GM19240 (cell line): Measurements from ENCODE around the gene COL4A3.
"Not testable (repeated sequence)": the region's sequence is repeated elsewhere in the genome, so short reads cannot be mapped to it uniquely, and the experiment has no call there.

Experiments used
- DNase-seq: peaks from one replicate; pipeline ENCODE4 v3.0.0; 2011; ENCODE audit warnings: low spot score; ENCODE audit not compliant: insufficient read length

COL4A3 gene

GRCh38 chr2:227154986-227155774 lies 9.2 kb upstream of the COL4A3 start:
- no peak for DNase-seq

GRCh38 chr2:227160164-227160563 lies 4.3 kb upstream of the COL4A3 start:
- no peak for DNase-seq

- DNase-seq: no peak
Observed at GRCh38 chr2:227161947-227162346, 2.5 kb upstream of the COL4A3 start.

GRCh38 chr2:227163485-227163997 lies 883 bp upstream of the COL4A3 start:
- DNase-seq: peak; percentile 3

- peak; percentile 10 for DNase-seq
Observed at GRCh38 chr2:227164763-227165291, 403 bp downstream of the COL4A3 start.

- not testable (repeated sequence) for DNase-seq
Observed at GRCh38 chr2:227171779-227172178, 7.4 kb downstream of the COL4A3 start.

- no peak for DNase-seq
Observed at GRCh38 chr2:227177592-227178336, 13.3 kb downstream of the COL4A3 start.

GRCh38 chr2:227179988-227180685 lies 15.7 kb downstream of the COL4A3 start:
- DNase-seq: no peak

GRCh38 chr2:227180770-227181169 lies 16.3 kb downstream of the COL4A3 start:
- DNase-seq: no peak

GRCh38 chr2:227182765-227183164 lies 18.3 kb downstream of the COL4A3 start:
- no peak for DNase-seq

GRCh38 chr2:227183657-227184367 lies 19.4 kb downstream of the COL4A3 start:
- no peak for DNase-seq

- no peak for DNase-seq
Observed at GRCh38 chr2:227185615-227186232, 21.3 kb downstream of the COL4A3 start.

- DNase-seq: no peak
Observed at GRCh38 chr2:227186751-227187150, 22.3 kb downstream of the COL4A3 start.

- no peak for DNase-seq
Observed at GRCh38 chr2:227188292-227188691, 23.9 kb downstream of the COL4A3 start.

GRCh38 chr2:227191367-227191766 lies 26.9 kb downstream of the COL4A3 start:
- no peak for DNase-seq

GRCh38 chr2:227192491-227192890 lies 28.1 kb downstream of the COL4A3 start:
- no peak for DNase-seq

- no peak for DNase-seq
Observed at GRCh38 chr2:227194219-227194618, 29.8 kb downstream of the COL4A3 start.

- DNase-seq: no peak
Observed at GRCh38 chr2:227198866-227199265, 34.4 kb downstream of the COL4A3 start.

- DNase-seq: no peak
Observed at GRCh38 chr2:227201771-227202170, 37.3 kb downstream of the COL4A3 start.

GRCh38 chr2:227204452-227204851 lies 40.0 kb downstream of the COL4A3 start:
- DNase-seq: no peak

GRCh38 chr2:227205701-227206100 lies 41.3 kb downstream of the COL4A3 start:
- DNase-seq: no peak
